MM.1S (cell line): Measurements from ENCODE around the gene SETBP1.

Source experiments
- DNase-seq: peaks from one replicate; pipeline ENCODE4 v3.0.0-alpha.2; 2015
- H2AFZ ChIP-seq: fragments of 300-600 bp; sonication (generic); 2 replicates; pipeline ENCODE4 v1.6.0; 2016; ENCODE audit warnings: antibody characterized with exemption, low read length
- H3F3A ChIP-seq: fragments of 300-600 bp; sonication (generic); 2 replicates; pipeline ENCODE4 v1.6.1; 2016; ENCODE audit warnings: mild to moderate bottlenecking, antibody characterized with exemption, low read length, moderate library complexity, mixed read lengths; ENCODE audit not compliant: insufficient read depth
- H3K27ac ChIP-seq: fragments of 300-600 bp; sonication (generic); 2 replicates; pipeline ENCODE4 v1.5.1; 2016; ENCODE audit warnings: mild to moderate bottlenecking, low read length
- H3K27me3 ChIP-seq: fragments of 300-600 bp; sonication (generic); replicated peaks from 2 replicates; pipeline ENCODE4 v1.6.0; 2016; ENCODE audit warnings: low read length; ENCODE audit not compliant: insufficient read depth
- H3K36me3 ChIP-seq: fragments of 300-600 bp; sonication (generic); replicated peaks from 2 replicates; pipeline ENCODE4 v1.6.1; 2016; ENCODE audit warnings: mild to moderate bottlenecking, low read length, mixed read lengths; ENCODE audit not compliant: insufficient read depth
- H3K4me1 ChIP-seq: fragments of 300-600 bp; sonication (generic); 2 replicates; pipeline ENCODE4 v1.6.1; 2016; ENCODE audit warnings: low read length, mixed read lengths
- H3K4me2 ChIP-seq: fragments of 300-600 bp; sonication (generic); 2 replicates; pipeline ENCODE4 v1.6.0; 2016; ENCODE audit warnings: low read depth, low read length
- H3K4me3 ChIP-seq: fragments of 300-600 bp; sonication (generic); 2 replicates; pipeline ENCODE4 v1.5.1; 2016; ENCODE audit warnings: low read length, mixed read lengths
- H3K79me2 ChIP-seq: fragments of 300-600 bp; sonication (generic); 2 replicates; pipeline ENCODE4 v1.6.1; 2016; ENCODE audit warnings: mixed run types, low read length, mixed read lengths
- H3K9ac ChIP-seq: fragments of 300-600 bp; sonication (generic); 2 replicates; pipeline ENCODE4 v1.6.1; 2016; ENCODE audit warnings: low read length, mixed read lengths
- H3K9me2 ChIP-seq: fragments of 300-600 bp; sonication (generic); replicated peaks from 2 replicates; pipeline ENCODE4 v1.6.1; 2016; ENCODE audit warnings: mild to moderate bottlenecking, low read length, mixed read lengths; ENCODE audit not compliant: insufficient read depth
- H3K9me3 ChIP-seq: fragments of 300-600 bp; sonication (generic); replicated peaks from 2 replicates; pipeline ENCODE4 v1.6.1; 2016; ENCODE audit warnings: mild to moderate bottlenecking, low read length, mixed read lengths; ENCODE audit not compliant: insufficient read depth
- H4K20me1 ChIP-seq: fragments of 300-600 bp; sonication (generic); 2 replicates; pipeline ENCODE4 v1.6.1; 2016; ENCODE audit warnings: mild to moderate bottlenecking, low read length, moderate library complexity, mixed read lengths; ENCODE audit not compliant: insufficient read depth
- EZH2 ChIP-seq: fragments of 300-600 bp; sonication (generic); optimal IDR thresholded peaks from 2 replicates; pipeline ENCODE3; 2017; ENCODE audit warnings: low read depth, mild to moderate bottlenecking, antibody characterized with exemption, low read length, mixed read lengths
- EZH2phosphoT487 ChIP-seq: fragments of 300-600 bp; sonication (generic); IDR thresholded peaks from 2 replicates; pipeline ENCODE4 v1.6.1; 2018; ENCODE audit warnings: antibody characterized with exemption, low read length
- TF ChIP-seq, protein P1 (sequence below): fragments of 300-600 bp; sonication (generic); IDR thresholded peaks from 2 replicates; pipeline ENCODE4 v1.5.1; 2016; ENCODE audit warnings: antibody characterized with exemption, low read length, mixed read lengths

Gene SETBP1

DNA sequence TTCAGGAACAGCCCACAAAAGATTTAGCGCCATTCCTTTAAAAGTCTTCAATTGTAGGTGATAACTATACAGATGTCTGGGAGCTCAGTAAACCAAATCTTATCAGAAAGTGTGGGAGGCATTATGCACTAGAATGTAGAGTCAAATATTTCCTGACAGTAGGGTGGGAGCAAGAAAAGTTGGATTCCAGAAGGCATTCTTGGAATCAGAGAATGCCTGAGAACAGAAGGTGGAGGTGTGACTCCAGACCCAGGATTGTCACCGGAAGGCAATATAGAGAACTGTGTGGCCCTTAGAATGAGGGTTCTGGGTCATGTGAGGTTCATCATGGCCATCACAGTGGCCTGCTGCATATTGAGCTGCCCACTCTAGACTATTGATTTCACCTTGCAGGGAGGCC lies 90.0 kb downstream of the SETBP1 start:
- Histone ChIP-seq H3K4me3 (no peak overlapping the region), H3K9ac (no peak overlapping the region), H3K4me1 (peaks cover 35% of the 10 kb centered on the region), H3K4me2 (no peak overlapping the region), H3K9me3 (no peaks in the 10 kb centered on the region), H3K36me3 (no peaks in the 10 kb centered on the region), H2AFZ (no peak overlapping the region), H3K79me2 (peaks cover 99% of the 10 kb centered on the region), H3K27me3 (no peaks in the 10 kb centered on the region), H4K20me1 (no peaks in the 10 kb centered on the region), H3F3A (no peaks in the 10 kb centered on the region), H3K9me2 (no peaks in the 10 kb centered on the region), H3K27ac (no peak overlapping the region)
- no peak for DNase-seq
- TF ChIP-seq EZH2phosphoT487 (no peak), EZH2 (no peak)
- TF ChIP-seq, protein P1, sequence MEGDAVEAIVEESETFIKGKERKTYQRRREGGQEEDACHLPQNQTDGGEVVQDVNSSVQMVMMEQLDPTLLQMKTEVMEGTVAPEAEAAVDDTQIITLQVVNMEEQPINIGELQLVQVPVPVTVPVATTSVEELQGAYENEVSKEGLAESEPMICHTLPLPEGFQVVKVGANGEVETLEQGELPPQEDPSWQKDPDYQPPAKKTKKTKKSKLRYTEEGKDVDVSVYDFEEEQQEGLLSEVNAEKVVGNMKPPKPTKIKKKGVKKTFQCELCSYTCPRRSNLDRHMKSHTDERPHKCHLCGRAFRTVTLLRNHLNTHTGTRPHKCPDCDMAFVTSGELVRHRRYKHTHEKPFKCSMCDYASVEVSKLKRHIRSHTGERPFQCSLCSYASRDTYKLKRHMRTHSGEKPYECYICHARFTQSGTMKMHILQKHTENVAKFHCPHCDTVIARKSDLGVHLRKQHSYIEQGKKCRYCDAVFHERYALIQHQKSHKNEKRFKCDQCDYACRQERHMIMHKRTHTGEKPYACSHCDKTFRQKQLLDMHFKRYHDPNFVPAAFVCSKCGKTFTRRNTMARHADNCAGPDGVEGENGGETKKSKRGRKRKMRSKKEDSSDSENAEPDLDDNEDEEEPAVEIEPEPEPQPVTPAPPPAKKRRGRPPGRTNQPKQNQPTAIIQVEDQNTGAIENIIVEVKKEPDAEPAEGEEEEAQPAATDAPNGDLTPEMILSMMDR, result no peak

DNA sequence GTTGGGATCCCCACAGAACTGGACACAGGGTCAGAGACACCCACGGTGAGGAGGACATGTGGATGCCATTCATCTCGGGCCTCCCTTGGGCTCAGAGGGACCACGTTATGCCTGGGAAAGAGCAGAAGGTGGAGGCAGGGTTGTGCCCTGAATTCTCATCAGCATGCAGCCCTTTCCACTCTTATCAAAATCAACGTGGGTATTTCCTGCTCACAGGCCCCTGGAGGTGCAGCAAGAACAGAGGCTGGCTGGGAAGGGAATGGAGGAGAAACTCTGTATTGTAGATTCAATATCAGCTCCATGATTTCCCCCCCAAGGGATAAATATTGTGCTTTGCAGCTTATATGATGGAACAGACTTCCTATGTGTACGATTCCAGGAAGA lies 90.9 kb downstream of the SETBP1 start:
- no peaks in the 10 kb centered on the region for H3F3A ChIP-seq
- H3K79me2 ChIP-seq, result peaks cover 100% of the 10 kb centered on the region
- no peaks in the 10 kb centered on the region for H3K9me3 ChIP-seq
- H2AFZ ChIP-seq, result no peak overlapping the region
- TF ChIP-seq EZH2, result no peak
- no peak for TF ChIP-seq EZH2phosphoT487
- TF ChIP-seq, protein P1, result no peak
- H3K27ac ChIP-seq, result no peak overlapping the region
- no peaks in the 10 kb centered on the region for H4K20me1 ChIP-seq
- peaks cover 31% of the 10 kb centered on the region for H3K4me1 ChIP-seq
- H3K36me3 ChIP-seq, result no peaks in the 10 kb centered on the region
- no peaks in the 10 kb centered on the region for H3K9me2 ChIP-seq
- no peak overlapping the region for H3K4me3 ChIP-seq
- H3K27me3 ChIP-seq, result no peaks in the 10 kb centered on the region
- no peak overlapping the region for H3K9ac ChIP-seq
- no peak overlapping the region for H3K4me2 ChIP-seq
- no peak for DNase-seq

DNA sequence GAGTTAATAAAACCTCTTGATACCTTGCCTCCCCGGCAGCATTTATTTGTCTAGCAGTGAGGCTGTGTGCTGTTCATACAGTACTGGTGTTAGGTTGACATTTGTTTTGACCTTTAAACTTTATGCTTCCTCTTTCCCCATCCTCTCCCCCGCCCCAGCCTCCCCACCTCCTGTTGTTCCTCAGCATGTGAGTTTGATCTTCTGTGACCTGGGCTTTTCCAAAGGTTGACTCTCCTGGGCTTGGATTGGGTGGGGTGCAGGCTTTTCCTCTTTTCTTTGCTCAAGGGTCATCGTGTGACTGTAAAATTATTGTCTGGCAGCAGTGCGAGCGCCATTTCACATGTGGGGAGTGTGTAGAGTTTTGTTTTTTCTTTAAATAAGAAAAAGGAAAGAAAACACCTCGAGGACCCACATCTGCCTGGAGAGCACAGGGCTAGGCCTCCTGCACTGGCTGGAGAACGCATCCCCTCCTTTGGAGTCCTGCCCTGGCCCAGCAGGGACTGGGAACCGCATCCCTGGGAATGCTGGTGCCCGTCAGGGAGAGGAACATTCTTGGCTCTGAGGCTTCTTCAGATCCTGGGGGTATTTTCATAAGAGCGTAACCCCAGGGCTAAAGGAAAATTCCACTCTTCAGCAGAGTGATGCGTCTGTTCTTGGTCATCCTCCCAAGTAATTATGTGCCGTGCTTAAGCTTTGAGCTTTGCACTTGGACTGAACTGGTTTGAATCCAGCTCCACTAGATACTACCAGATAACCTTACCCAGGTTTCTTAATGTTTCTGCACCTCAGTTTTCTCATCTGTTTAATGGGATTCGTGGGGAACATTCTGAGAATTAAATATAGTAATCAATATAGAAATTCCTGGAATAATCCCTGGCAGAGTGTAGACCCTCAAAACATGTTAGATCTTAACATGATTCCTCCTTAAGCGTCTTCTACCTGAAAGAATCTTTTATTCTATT lies 91.5 kb downstream of the SETBP1 start:
- Histone ChIP-seq H3K79me2 (peaks cover 100% of the 10 kb centered on the region), H3K9me3 (no peaks in the 10 kb centered on the region), H2AFZ (no peak overlapping the region), H3K36me3 (no peaks in the 10 kb centered on the region), H3K4me2 (no peak overlapping the region), H4K20me1 (no peaks in the 10 kb centered on the region), H3F3A (no peaks in the 10 kb centered on the region), H3K4me1 (peaks cover 24% of the 10 kb centered on the region), H3K27ac (no peak overlapping the region), H3K9me2 (no peaks in the 10 kb centered on the region), H3K9ac (no peak overlapping the region), H3K27me3 (no peaks in the 10 kb centered on the region), H3K4me3 (no peak overlapping the region)
- TF ChIP-seq, protein P1, result no peak
- no peak for TF ChIP-seq EZH2phosphoT487
- no peak for TF ChIP-seq EZH2
- DNase-seq, result no peak
